AG09319 (cell line): ENCODE measurements around the gene TTC28.

Source experiments
- DNase-seq: peaks from one replicate; pipeline ENCODE4 v3.0.0-alpha.2; 2010; ENCODE audit warnings: low read depth; ENCODE audit errors: extremely low read depth
- CTCF ChIP-seq: IDR thresholded peaks from 2 replicates; pipeline ENCODE4 v1.5.1; 2011; ENCODE audit warnings: low read depth, mild to moderate bottlenecking, inconsistent platforms, low read length, moderate library complexity

Gene TTC28

GRCh38 chr22:27989758-27990450 lies 689.7 kb downstream of the TTC28 start:
- DNase-seq, result no peak
- no peak for TF ChIP-seq CTCF

GRCh38 chr22:27988704-27989103 lies 690.9 kb downstream of the TTC28 start:
- TF ChIP-seq CTCF, result no peak
- no peak for DNase-seq

GRCh38 chr22:27987557-27987956 lies 692.1 kb downstream of the TTC28 start:
- no peak for DNase-seq
- no peak for TF ChIP-seq CTCF

GRCh38 chr22:27986937-27987336 lies 692.7 kb downstream of the TTC28 start:
- no peak for TF ChIP-seq CTCF
- DNase-seq, result no peak

GRCh38 chr22:27986459-27986858 lies 693.2 kb downstream of the TTC28 start:
- DNase-seq, result no peak
- TF ChIP-seq CTCF, result no peak

GRCh38 chr22:27985323-27986275 lies 694.0 kb downstream of the TTC28 start:
- no peak for TF ChIP-seq CTCF
- DNase-seq, result no peak

- TF ChIP-seq CTCF, result no peak
- no peak for DNase-seq
Measured at GRCh38 chr22:27984723-27985122, 694.9 kb downstream of the TTC28 start.
